Mammary epithelial cell (primary cell): ENCODE data around the gene STX10.

ENCODE experiments used
- EZH2 ChIP-seq: IDR thresholded peaks from 2 replicates; pipeline ENCODE4 v1.6.1; 2012; ENCODE audit warnings: low read length, inconsistent platforms, borderline replicate concordance
- TF ChIP-seq, protein P1 (sequence below), 2 donors: IDR thresholded peaks in 1 of 2; conservative IDR thresholded peaks in 1 of 2; 2 replicates each; pipeline ENCODE4 v1.5.1; 2011 to 2012; ENCODE audit warnings: inconsistent platforms in 2 of 2, low read length in 2 of 2, mild to moderate bottlenecking in 2 of 2, control low read depth in 1 of 2, low read depth in 1 of 2; ENCODE audit not compliant: insufficient read depth in 1 of 2; ENCODE audit errors: extremely low read depth in 1 of 2

DNA sequence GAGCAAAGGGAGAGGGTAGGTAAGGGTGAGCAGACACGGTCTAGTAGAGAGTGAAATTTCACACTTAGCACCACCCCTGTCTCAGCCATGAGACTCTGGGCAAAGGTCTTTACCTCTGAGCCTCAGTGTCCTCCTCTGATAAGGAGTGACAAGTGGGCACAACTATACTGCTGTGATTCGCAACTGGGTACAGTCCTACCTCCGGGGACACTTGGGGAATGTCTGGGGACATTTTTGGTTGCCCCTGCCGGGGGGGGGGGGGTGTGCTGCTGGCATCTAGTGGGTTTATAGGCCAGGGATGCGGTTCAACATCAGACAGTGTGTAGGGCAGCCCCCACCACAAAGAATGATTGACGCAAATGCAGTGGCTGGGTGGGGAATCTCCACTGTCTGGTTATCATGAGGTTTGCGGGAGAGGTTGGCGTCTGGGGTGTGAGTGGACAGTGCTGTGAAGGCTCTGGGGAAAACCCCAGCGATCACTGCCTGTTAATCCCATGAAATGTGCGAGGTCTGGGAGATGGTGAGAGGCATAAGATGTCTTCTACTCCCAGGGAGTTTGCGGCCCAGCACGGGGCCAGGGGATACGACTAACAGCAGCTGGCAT, 27.8 kb downstream of the STX10 start:
- TF ChIP-seq, protein P1, sequence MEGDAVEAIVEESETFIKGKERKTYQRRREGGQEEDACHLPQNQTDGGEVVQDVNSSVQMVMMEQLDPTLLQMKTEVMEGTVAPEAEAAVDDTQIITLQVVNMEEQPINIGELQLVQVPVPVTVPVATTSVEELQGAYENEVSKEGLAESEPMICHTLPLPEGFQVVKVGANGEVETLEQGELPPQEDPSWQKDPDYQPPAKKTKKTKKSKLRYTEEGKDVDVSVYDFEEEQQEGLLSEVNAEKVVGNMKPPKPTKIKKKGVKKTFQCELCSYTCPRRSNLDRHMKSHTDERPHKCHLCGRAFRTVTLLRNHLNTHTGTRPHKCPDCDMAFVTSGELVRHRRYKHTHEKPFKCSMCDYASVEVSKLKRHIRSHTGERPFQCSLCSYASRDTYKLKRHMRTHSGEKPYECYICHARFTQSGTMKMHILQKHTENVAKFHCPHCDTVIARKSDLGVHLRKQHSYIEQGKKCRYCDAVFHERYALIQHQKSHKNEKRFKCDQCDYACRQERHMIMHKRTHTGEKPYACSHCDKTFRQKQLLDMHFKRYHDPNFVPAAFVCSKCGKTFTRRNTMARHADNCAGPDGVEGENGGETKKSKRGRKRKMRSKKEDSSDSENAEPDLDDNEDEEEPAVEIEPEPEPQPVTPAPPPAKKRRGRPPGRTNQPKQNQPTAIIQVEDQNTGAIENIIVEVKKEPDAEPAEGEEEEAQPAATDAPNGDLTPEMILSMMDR (conservative IDR thresholded peaks at IDR 0.05 in 1 of 2, IDR thresholded peaks at IDR 0.05 in 1 of 2; ENCODE audit: extremely low read depth in 1 of 2, insufficient read depth in 1 of 2, low read depth in 1 of 2, low read length in 2 of 2), result no peak
- TF ChIP-seq EZH2, result no peak
